OCI-LY1 (cell line): ENCODE measurements around the gene DNAJB6.
A peak's percentile ranks its signal among the peaks of the same experiment; 100 is the strongest.

Experiments used
- H2AFZ ChIP-seq: fragments of 200-600 bp; sonication (generic), shearing (Covaris generic); 2 replicates; pipeline ENCODE4 v1.6.0; 2014; ENCODE audit warnings: antibody characterized with exemption, mild to moderate bottlenecking, low read length
- H3F3A ChIP-seq: fragments of 200-600 bp; sonication (generic), shearing (Covaris generic); 2 replicates; pipeline ENCODE4 v1.6.0; 2014; ENCODE audit warnings: mild to moderate bottlenecking, antibody characterized with exemption, low read length, moderate library complexity; ENCODE audit not compliant: insufficient read depth
- H3K27ac ChIP-seq: fragments of 200-600 bp; sonication (generic); 2 replicates; pipeline ENCODE4 v1.5.1; 2014; ENCODE audit warnings: low read length, mixed run types, mild to moderate bottlenecking, low read depth; ENCODE audit not compliant: poor library complexity, severe bottlenecking
- H3K27me3 ChIP-seq: fragments of 200-600 bp; sonication (generic); 2 replicates; pipeline ENCODE4 v1.6.0; 2014; ENCODE audit warnings: antibody characterized with exemption, mild to moderate bottlenecking, low read length, moderate library complexity; ENCODE audit not compliant: insufficient read depth
- H3K36me3 ChIP-seq: fragments of 200-600 bp; sonication (generic); 2 replicates; pipeline ENCODE4 v1.6.1; 2014; ENCODE audit warnings: mild to moderate bottlenecking, antibody characterized with exemption, low read length, moderate library complexity, mixed read lengths; ENCODE audit not compliant: insufficient read depth
- H3K4me1 ChIP-seq: fragments of 200-600 bp; sonication (generic); 2 replicates; pipeline ENCODE4 v1.5.1; 2014; ENCODE audit warnings: mild to moderate bottlenecking, low read length, moderate library complexity; ENCODE audit not compliant: insufficient read depth, severe bottlenecking
- H3K4me2 ChIP-seq: fragments of 200-600 bp; sonication (generic), shearing (Covaris generic); 2 replicates; pipeline ENCODE4 v1.6.1; 2014; ENCODE audit warnings: low read length
- H3K4me3 ChIP-seq: fragments of 200-600 bp; sonication (generic); 2 replicates; pipeline ENCODE4 v1.5.1; 2014; ENCODE audit warnings: low read length, low read depth, mild to moderate bottlenecking, mixed read lengths; ENCODE audit not compliant: poor library complexity, severe bottlenecking
- H3K79me2 ChIP-seq: fragments of 200-600 bp; shearing (Covaris generic); 2 replicates; pipeline ENCODE4 v1.6.1; 2016; ENCODE audit warnings: mixed run types, low read length, mixed read lengths; ENCODE audit not compliant: insufficient read depth
- H3K9ac ChIP-seq: fragments of 200-600 bp; sonication (generic), shearing (Covaris generic); 2 replicates; pipeline ENCODE4 v1.6.1; 2014; ENCODE audit warnings: mild to moderate bottlenecking, low read length, mixed read lengths
- H3K9me2 ChIP-seq: fragments of 200-600 bp; sonication (generic), shearing (Covaris generic); 2 replicates; pipeline ENCODE4 v1.6.1; 2014; ENCODE audit warnings: low read depth, mild to moderate bottlenecking, low read length, mixed read lengths
- H3K9me3 ChIP-seq: fragments of 200-600 bp; shearing (Covaris generic); 2 replicates; pipeline ENCODE4 v1.6.1; 2014; ENCODE audit warnings: low read length, mixed read lengths
- H4K20me1 ChIP-seq: fragments of 200-600 bp; sonication (generic), shearing (Covaris generic); 2 replicates; pipeline ENCODE4 v1.6.0; 2016; ENCODE audit warnings: mild to moderate bottlenecking, low read length; ENCODE audit not compliant: insufficient read depth
- EZH2 ChIP-seq: fragments of 200-600 bp; sonication (generic), shearing (Covaris generic); IDR thresholded peaks from 2 replicates; pipeline ENCODE4 v1.8.0; 2017; ENCODE audit warnings: borderline replicate concordance, mixed run types, mild to moderate bottlenecking, antibody characterized with exemption, low read length, moderate library complexity, mixed read lengths
- TF ChIP-seq, protein P1 (sequence below): fragments of 200-600 bp; sonication (generic), shearing (Covaris generic); IDR thresholded peaks from 2 replicates; pipeline ENCODE4 v1.5.1; 2017; ENCODE audit warnings: mild to moderate bottlenecking, antibody characterized with exemption, low read length, moderate library complexity, mixed read lengths

The DNAJB6 gene

DNA sequence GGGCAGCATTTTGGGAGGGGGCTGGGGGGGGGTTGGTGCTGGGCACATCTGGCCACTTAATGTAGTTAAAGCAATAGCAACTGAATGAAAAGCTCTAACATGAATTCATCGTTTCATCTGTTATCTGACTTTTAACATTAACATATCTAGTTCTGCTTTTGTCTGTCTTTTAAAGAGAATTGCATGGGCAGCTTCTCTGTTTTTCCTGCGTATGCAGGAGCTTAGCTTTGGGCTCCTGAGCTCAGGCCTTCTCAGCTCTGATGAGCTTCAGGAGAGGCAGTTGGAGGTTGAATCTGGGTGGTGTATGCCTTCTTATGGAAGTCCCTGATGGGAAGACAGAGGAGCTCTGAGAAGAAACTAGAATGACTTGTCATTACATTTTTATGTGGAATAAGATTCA lies 58.4 kb downstream of the DNAJB6 start:
- Histone ChIP-seq H3K27me3 (no peaks in the 10 kb centered on the region), H2AFZ (no peak overlapping the region), H3K36me3 (peaks cover 85% of the 10 kb centered on the region), H4K20me1 (no peaks in the 10 kb centered on the region), H3K9ac (no peak overlapping the region), H3K4me2 (no peak overlapping the region), H3K27ac (no peak overlapping the region), H3K4me1 (peaks cover 10% of the 10 kb centered on the region), H3K79me2 (no peaks in the 10 kb centered on the region; the same call in 1 of the 2 replicates), H3K4me3 (no peak overlapping the region), H3F3A (no peaks in the 10 kb centered on the region), H3K9me2 (no peaks in the 10 kb centered on the region), H3K9me3 (no peaks in the 10 kb centered on the region)
- TF ChIP-seq, protein P1, sequence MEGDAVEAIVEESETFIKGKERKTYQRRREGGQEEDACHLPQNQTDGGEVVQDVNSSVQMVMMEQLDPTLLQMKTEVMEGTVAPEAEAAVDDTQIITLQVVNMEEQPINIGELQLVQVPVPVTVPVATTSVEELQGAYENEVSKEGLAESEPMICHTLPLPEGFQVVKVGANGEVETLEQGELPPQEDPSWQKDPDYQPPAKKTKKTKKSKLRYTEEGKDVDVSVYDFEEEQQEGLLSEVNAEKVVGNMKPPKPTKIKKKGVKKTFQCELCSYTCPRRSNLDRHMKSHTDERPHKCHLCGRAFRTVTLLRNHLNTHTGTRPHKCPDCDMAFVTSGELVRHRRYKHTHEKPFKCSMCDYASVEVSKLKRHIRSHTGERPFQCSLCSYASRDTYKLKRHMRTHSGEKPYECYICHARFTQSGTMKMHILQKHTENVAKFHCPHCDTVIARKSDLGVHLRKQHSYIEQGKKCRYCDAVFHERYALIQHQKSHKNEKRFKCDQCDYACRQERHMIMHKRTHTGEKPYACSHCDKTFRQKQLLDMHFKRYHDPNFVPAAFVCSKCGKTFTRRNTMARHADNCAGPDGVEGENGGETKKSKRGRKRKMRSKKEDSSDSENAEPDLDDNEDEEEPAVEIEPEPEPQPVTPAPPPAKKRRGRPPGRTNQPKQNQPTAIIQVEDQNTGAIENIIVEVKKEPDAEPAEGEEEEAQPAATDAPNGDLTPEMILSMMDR: no peak

DNA sequence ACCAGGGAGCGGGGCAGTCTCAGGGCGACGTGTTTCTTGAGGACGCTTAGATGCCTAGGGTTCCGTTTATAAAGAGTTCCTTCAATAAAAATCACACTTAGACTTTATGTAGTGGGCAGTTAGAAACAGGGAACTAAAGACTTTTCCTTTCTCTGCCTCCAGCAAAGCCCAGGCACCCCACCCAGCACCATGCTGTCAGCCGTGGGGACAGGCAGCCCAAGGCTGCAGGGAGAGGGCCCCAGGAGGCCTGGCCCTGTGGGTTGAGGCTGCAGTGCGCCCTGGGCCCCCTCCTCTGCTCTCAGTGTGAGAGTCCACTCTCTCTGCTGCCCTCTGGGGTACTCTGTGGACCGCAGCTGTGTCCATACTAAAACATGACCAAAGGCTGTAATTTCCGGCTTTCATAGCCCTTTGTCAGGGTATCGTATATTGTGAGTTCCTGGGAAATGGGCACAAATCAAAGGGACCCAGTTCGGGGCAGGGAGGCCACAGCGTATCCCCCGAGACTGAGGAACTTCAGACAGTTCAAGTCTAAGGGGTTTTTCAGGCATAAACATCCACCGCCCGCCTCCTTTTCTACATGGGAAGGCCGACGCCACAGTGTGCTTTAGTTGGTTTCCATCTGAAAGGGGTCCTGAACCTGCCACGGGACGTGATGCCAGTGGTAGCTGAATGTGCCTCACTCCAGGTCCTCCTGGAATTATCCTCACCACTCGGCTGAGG lies 59.7 kb downstream of the DNAJB6 start:
- Histone ChIP-seq H3K9ac (no peak overlapping the region), H3K4me3 (no peak overlapping the region), H3K9me3 (no peaks in the 10 kb centered on the region), H3K4me1 (peaks cover 10% of the 10 kb centered on the region), H3F3A (no peaks in the 10 kb centered on the region), H3K36me3 (peaks cover 84% of the 10 kb centered on the region), H3K4me2 (no peak overlapping the region), H3K9me2 (no peaks in the 10 kb centered on the region), H3K27me3 (no peaks in the 10 kb centered on the region), H2AFZ (no peak overlapping the region), H3K27ac (no peak overlapping the region), H4K20me1 (no peaks in the 10 kb centered on the region), H3K79me2 (no peaks in the 10 kb centered on the region; the same call in 1 of the 2 replicates)
- TF ChIP-seq, protein P1: no peak
- no peak for TF ChIP-seq EZH2

- Histone ChIP-seq H3K36me3 (peaks cover 84% of the 10 kb centered on the region), H3F3A (no peaks in the 10 kb centered on the region), H3K9me3 (no peaks in the 10 kb centered on the region), H3K27ac (peak overlapping the region; percentile 53), H3K4me2 (no peak overlapping the region), H3K4me3 (no peak overlapping the region), H4K20me1 (no peaks in the 10 kb centered on the region), H3K9me2 (no peaks in the 10 kb centered on the region), H3K4me1 (peaks cover 10% of the 10 kb centered on the region), H3K9ac (no peak overlapping the region), H2AFZ (no peak overlapping the region), H3K27me3 (no peaks in the 10 kb centered on the region), H3K79me2 (no peaks in the 10 kb centered on the region; the same call in 1 of the 2 replicates)
- TF ChIP-seq EZH2: no peak
- TF ChIP-seq, protein P1: no peak
Measured at GRCh38 chr7:157397036-157397720, 60.4 kb downstream of the DNAJB6 start.
